Endothelial cell of umbilical vein (primary cell): Measurements from ENCODE around the gene MINDY4. TPM values are rescaled to one million over a fixed set of nuclear protein-coding genes. Genes with fewer than 3 reads are reported as not detected.

ENCODE experiments used
- BruUV-seq: library from RNA; stranded (reverse); fragments of 400-500 nt; replicated peaks from 2 replicates; lab custom pipeline; 2021; lab: Mats Ljungman, UMichigan
- CTCF ChIA-PET: fragments of 300-600, 350-600 bp; sonication (Branson Sonifier 250); formaldehyde crosslinking; loops from one replicate; lab custom pipeline; 2021; ENCODE audit warnings: antibody characterized with exemption, inconsistent platforms; lab: Charles Lee
- POLR2A ChIA-PET: fragments of 300-600, 350-600 bp; sonication (Branson Sonifier 250); formaldehyde crosslinking; loops from one replicate; lab custom pipeline; 2021; ENCODE audit warnings: antibody characterized with exemption, inconsistent platforms; lab: Charles Lee
- DNase-seq: peaks from one replicate; pipeline ENCODE4 v3.0.0-alpha.2; 2011; ENCODE audit warnings: low read depth, low spot score
- FAIRE-seq: peaks from 2 replicates; lab custom pipeline; 2011; peaks lifted over from hg19 to GRCh38; lab: Jason Lieb, UNC
- H2AFZ ChIP-seq: 2 replicates; pipeline ENCODE4 v1.6.0; 2012; ENCODE audit warnings: low read depth, low read length, control low read depth, inconsistent platforms
- H3K27ac ChIP-seq: 2 replicates; pipeline ENCODE4 v1.5.1; 2011; ENCODE audit warnings: low read depth, mild to moderate bottlenecking, control low read depth, low read length, moderate library complexity; ENCODE audit not compliant: insufficient read depth
- H3K27me3 ChIP-seq, 2 experiments: 2 replicates each; pipeline versions ENCODE4 v1.6.0 to v1.6.1; 2011; ENCODE audit warnings: low read length in 2 of 2, mixed read lengths in 1 of 2; ENCODE audit not compliant: control insufficient read depth in 2 of 2, insufficient read depth in 2 of 2
- H3K36me3 ChIP-seq, 2 experiments: 2 replicates in 1 of 2; 3 replicates in 1 of 2; pipeline ENCODE4 v1.5.1; 2011; ENCODE audit warnings: low read length in 2 of 2, mild to moderate bottlenecking in 1 of 2, moderate library complexity in 1 of 2; ENCODE audit not compliant: control insufficient read depth in 2 of 2, insufficient read depth in 2 of 2; ENCODE audit errors: extremely low read depth in 1 of 2
- H3K4me1 ChIP-seq: 3 replicates; pipeline ENCODE4 v1.5.1; 2011; ENCODE audit warnings: mild to moderate bottlenecking, low read length; ENCODE audit not compliant: control insufficient read depth, insufficient read depth; ENCODE audit errors: extremely low read depth
- H3K4me2 ChIP-seq: 2 replicates; pipeline ENCODE4 v1.6.1; 2011; ENCODE audit warnings: low read length, control low read depth, mixed read lengths; ENCODE audit not compliant: insufficient read depth
- H3K4me3 ChIP-seq, 3 experiments: fragments of 200-600 bp in 1 of 3; sonication (generic), shearing (Covaris generic) in 1 of 3; replicated peaks in 1 of 3; 2 replicates each; pipeline ENCODE4 v1.5.1; 2011 to 2016; ENCODE audit warnings: control low read depth in 3 of 3, low read length in 3 of 3, mild to moderate bottlenecking in 2 of 3, inconsistent platforms in 1 of 3, low read depth in 1 of 3, moderate library complexity in 1 of 3; ENCODE audit not compliant: insufficient read depth in 1 of 3
- H3K79me2 ChIP-seq: 2 replicates; pipeline ENCODE4 v1.6.0; 2012; ENCODE audit warnings: low read length, inconsistent platforms; ENCODE audit not compliant: control insufficient read depth, insufficient read depth
- H3K9ac ChIP-seq: replicated peaks from 2 replicates; pipeline ENCODE3; 2011; ENCODE audit warnings: low read length, control low read depth; ENCODE audit not compliant: insufficient read depth; ENCODE audit errors: extremely low read depth
- H3K9me1 ChIP-seq: replicated peaks from 3 replicates; pipeline ENCODE4 v1.6.0; 2011; ENCODE audit warnings: mild to moderate bottlenecking, low read length; ENCODE audit not compliant: control insufficient read depth, insufficient read depth; ENCODE audit errors: extremely low read depth
- H3K9me3 ChIP-seq: replicated peaks from 2 replicates; pipeline ENCODE4 v1.5.1; 2012; ENCODE audit warnings: low read length, inconsistent platforms; ENCODE audit not compliant: control insufficient read depth, insufficient read depth
- H4K20me1 ChIP-seq: replicated peaks from 2 replicates; pipeline ENCODE3; 2011; ENCODE audit warnings: mild to moderate bottlenecking, low read length; ENCODE audit not compliant: control insufficient read depth, insufficient read depth; ENCODE audit errors: extremely low read depth
- EZH2 ChIP-seq: IDR thresholded peaks from 2 replicates; pipeline ENCODE4 v1.6.1; 2012; ENCODE audit warnings: borderline replicate concordance, low read depth, mild to moderate bottlenecking, moderate library complexity, low read length, inconsistent platforms; ENCODE audit not compliant: severe bottlenecking
- FOS ChIP-seq: IDR thresholded peaks from 2 replicates; pipeline ENCODE4 v1.6.1; 2011; ENCODE audit warnings: mild to moderate bottlenecking, low read length, moderate library complexity, borderline replicate concordance; ENCODE audit not compliant: insufficient read depth
- GATA2 ChIP-seq: IDR thresholded peaks from 2 replicates; pipeline ENCODE4 v1.7.0; 2011; ENCODE audit warnings: low read depth, mild to moderate bottlenecking, moderate library complexity, mixed read lengths, low read length; ENCODE audit not compliant: insufficient read length, insufficient read depth
- JUN ChIP-seq: IDR thresholded peaks from 2 replicates; pipeline ENCODE4 v1.6.1; 2011; ENCODE audit warnings: borderline replicate concordance, low read depth; ENCODE audit not compliant: insufficient read length, insufficient read depth
- MYC ChIP-seq: IDR thresholded peaks from one replicate; pipeline ENCODE4 v1.6.1; 2011; ENCODE audit warnings: mild to moderate bottlenecking, low read depth, low read length
- POLR2A ChIP-seq: IDR thresholded peaks from 2 replicates; pipeline ENCODE4 v1.6.1; 2012; ENCODE audit warnings: low read depth, mild to moderate bottlenecking, control low read depth, low read length
- POLR2AphosphoS5 ChIP-seq: IDR thresholded peaks from 2 replicates; pipeline ENCODE4 v1.6.1; 2012; ENCODE audit warnings: low read depth, mild to moderate bottlenecking, control low read depth, low read length, moderate library complexity; ENCODE audit not compliant: insufficient read depth
- dilution Hi-C: fragments of 300-500 bp; cut with MboI; formaldehyde crosslinking; loops from one replicate; pipeline ENCODE4 v1.15.0; 2019; ENCODE audit warnings: low sequenced_read_pairs; ENCODE audit not compliant: extremely low pct_ligation_motif_present
- intact Hi-C: fragments of 100-400 bp; cut with micrococcal nuclease; formaldehyde crosslinking; loops from one replicate; pipeline ENCODE4 v1.10.0; 2022
- polyA plus RNA-seq, 4 experiments: library from polyadenylated mRNA; depleted of rRNA in 3 of 4; stranded (reverse) in 3 of 4; unstranded in 1 of 4; fragments of >200 nt; gene quantifications; 2 replicates each; pipeline versions ENCODE4 v1.2.1 to v1.2.3, GENCODE V29; 2011 to 2012; ENCODE audit warnings: missing spikeins in 1 of 4
- total RNA-seq: library from RNA; stranded (reverse); gene quantifications from 2 replicates; pipeline ENCODE4 v1.2.3, GENCODE V29; 2021
- TF ChIP-seq, protein P1 (sequence below): IDR thresholded peaks from 2 replicates; pipeline ENCODE4 v1.6.1; 2011; ENCODE audit not compliant: insufficient read depth, insufficient read length
- TF ChIP-seq, protein P2 (sequence below), 2 donors: IDR thresholded peaks; 1 replicate in 1 of 2; 2 replicates in 1 of 2; pipeline ENCODE4 v1.5.1; 2011; ENCODE audit warnings: low read length in 2 of 2, mild to moderate bottlenecking in 2 of 2, moderate library complexity in 2 of 2, control low read depth in 1 of 2, inconsistent platforms in 1 of 2, low read depth in 1 of 2; ENCODE audit not compliant: insufficient read depth in 1 of 2; ENCODE audit errors: extremely low read depth in 1 of 2

Gene MINDY4
- total and polyA plus RNA-seq, 2 donors (not counting 3 experiments of a cell fraction or from before 2014, with no cell fraction given): 2.2 to 4.7 TPM

DNA sequence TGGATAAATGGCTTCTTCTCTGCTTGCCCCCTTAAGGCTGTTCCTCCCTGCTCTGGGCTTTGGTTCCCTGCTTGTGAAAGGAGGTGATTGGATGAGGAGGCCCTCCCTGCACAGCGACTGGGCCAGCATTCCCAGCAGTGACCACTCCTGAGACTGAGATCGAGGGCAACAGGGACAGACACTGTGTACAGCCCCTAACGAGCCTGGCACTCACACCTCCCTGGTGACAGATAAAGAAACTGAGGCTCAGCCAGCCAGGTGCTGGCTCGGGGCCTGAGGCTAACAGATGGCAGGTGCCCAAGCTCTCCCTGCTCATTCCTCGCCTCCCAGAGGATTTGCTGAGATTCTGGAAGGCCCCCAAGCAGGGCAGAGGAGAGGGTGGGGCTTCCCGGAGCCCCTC lies 128.4 kb downstream of the MINDY4 start:
- dilution Hi-C loops (no loop called here), intact Hi-C loops (no loop called here)
- Histone ChIP-seq H3K36me3 (no peaks in the 10 kb centered on the region), H3K4me2 (no peak overlapping the region), H2AFZ (no peak overlapping the region), H3K4me1 (peaks cover 11% of the 10 kb centered on the region), H3K27me3 (peaks cover 0 to 3% of the 10 kb centered on the region in 2 experiments), H4K20me1 (no peaks in the 10 kb centered on the region), H3K9me1 (no peaks in the 10 kb centered on the region), H3K79me2 (no peaks in the 10 kb centered on the region), H3K9me3 (no peaks in the 10 kb centered on the region), H3K27ac (no peak overlapping the region), H3K4me3 (no peak overlapping the region), H3K9ac (no peak overlapping the region)
- TF ChIP-seq JUN (no peak), EZH2 (no peak), MYC (no peak), POLR2A (no peak), POLR2AphosphoS5 (no peak), GATA2 (no peak), FOS (no peak)
- TF ChIP-seq, protein P1, sequence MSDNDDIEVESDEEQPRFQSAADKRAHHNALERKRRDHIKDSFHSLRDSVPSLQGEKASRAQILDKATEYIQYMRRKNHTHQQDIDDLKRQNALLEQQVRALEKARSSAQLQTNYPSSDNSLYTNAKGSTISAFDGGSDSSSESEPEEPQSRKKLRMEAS: no peak
- TF ChIP-seq, protein P2, sequence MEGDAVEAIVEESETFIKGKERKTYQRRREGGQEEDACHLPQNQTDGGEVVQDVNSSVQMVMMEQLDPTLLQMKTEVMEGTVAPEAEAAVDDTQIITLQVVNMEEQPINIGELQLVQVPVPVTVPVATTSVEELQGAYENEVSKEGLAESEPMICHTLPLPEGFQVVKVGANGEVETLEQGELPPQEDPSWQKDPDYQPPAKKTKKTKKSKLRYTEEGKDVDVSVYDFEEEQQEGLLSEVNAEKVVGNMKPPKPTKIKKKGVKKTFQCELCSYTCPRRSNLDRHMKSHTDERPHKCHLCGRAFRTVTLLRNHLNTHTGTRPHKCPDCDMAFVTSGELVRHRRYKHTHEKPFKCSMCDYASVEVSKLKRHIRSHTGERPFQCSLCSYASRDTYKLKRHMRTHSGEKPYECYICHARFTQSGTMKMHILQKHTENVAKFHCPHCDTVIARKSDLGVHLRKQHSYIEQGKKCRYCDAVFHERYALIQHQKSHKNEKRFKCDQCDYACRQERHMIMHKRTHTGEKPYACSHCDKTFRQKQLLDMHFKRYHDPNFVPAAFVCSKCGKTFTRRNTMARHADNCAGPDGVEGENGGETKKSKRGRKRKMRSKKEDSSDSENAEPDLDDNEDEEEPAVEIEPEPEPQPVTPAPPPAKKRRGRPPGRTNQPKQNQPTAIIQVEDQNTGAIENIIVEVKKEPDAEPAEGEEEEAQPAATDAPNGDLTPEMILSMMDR (IDR thresholded peaks at IDR 0.05; ENCODE audit: extremely low read depth in 1 of 2, insufficient read depth in 1 of 2, low read depth in 1 of 2, low read length in 2 of 2): no peak
- no TSS peak for BruUV-seq
- POLR2A ChIA-PET: no interaction called here
- FAIRE-seq: no peak
- no peak for DNase-seq
- CTCF ChIA-PET: interaction anchor here (1.0 to 1.8 kb wide), 3 partner anchors 9 to 223 kb away, joined by 3 to 5 read pairs (median 4); no protein-coding TSS in a partner anchor
